HG03442 (cell line): ENCODE results near the gene WASHC3.

Source experiments
- ATAC-seq: cut with Tn5 transposase; IDR thresholded peaks from one replicate; pipeline ENCODE4 v1.9.1; 2021; ENCODE audit warnings: mild to moderate bottlenecking, moderate library complexity; ENCODE audit not compliant: unreplicated experiment

The WASHC3 gene

DNA sequence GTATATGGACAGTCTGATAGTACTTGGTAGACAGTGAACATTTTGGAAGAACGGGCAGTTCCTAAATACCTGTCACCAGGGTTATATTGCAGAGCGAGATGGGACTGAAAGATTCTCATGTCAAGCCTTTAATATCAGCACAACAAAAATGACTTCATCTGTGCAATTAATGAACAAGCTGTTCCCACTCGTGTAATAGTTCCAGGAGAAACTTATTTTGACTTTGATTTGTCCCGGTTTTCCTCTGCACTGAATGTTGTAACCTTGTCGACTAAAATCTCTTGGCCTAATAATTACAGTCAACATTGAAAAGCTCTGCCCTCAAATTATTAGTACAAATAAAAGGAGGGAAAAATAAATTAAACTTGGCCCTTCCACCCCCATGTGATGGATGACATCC lies 79.5 kb downstream of the WASHC3 start:
- ATAC-seq, result no peak

DNA sequence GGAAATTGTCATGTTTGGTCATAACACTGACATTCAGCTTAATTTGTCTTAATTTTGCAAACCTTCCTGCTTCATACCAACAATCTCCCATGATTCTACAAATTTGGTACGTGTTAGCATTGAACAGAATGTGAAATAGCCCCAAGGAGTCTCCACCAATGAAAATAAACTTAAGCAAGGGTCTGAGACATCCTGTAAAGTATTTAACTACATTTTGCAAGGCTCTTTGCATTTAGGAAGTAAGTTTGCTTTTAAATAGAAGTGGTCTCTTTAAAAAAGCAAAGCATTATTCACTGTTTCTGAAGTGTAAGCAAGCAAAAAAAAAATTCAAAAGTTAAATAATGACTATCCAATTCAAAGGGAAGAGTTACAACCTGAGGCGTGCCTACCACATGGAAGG lies 79.9 kb downstream of the WASHC3 start:
- ATAC-seq, result no peak

DNA sequence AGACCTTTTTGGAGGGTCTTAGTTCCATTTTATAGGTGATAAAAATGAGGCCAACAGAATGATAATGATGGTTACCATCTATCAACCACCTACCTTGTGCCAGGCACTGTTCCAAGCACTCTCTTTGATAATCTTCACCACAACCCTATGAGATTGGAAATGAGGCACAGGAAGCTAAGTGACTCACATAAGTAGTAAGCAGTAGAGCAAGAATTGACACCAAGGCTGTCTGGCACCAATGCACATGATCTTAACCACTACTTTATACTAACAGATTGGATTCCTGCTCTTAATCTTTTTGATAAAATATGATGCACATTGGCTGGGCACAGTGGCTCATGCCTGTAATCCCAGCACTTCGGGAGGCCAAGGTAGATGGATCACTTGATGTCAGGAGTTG lies 93.0 kb downstream of the WASHC3 start:
- no peak for ATAC-seq

DNA sequence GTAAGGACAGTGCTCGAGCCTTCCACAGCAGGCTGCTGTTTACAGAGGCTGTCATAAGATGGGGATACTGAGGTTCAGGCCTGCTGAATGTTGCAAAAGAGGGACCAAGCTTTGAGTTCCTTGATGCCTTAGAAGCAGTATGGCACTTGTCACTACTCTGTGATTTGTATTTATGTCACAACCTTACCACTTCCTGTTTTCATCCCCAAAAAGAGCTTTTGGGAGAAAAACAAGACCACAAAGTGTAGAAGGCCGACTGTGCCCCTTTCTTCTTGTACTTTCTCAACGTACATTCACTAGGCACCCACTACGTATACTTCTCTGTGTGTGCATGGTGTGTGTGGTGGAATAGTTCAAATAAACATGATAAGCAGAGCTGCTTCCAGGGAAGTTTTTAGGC lies 94.3 kb downstream of the WASHC3 start:
- ATAC-seq, result no peak

- no peak for ATAC-seq
Measured at GRCh38 chr12:101966496-101966895, 95.3 kb downstream of the WASHC3 start.

DNA sequence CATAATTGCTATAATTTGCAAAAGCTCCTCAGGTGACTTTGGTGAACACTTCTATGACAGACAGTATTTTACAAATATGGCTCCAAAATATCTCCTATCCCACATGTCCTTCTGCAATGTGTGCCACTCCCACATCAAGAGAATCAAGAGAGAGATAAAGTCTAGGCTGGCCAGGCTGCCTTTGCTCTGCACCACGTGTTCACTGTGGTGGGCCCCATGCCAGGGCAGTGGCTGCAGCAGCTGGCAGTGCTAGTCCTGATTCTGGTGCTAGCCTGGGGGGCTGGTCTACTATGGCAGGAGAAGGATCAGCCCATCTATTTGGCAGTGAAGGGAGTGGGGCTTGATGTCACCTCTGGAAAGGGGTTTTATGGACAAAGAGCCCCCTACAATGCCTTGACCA lies 98.1 kb downstream of the WASHC3 start:
- ATAC-seq, result no peak
